Glomerular endothelial cell (primary cell): ENCODE measurements around the gene MAP7D2. TPM values are rescaled to one million over a fixed set of nuclear protein-coding genes. Genes with fewer than 3 reads are reported as not detected.

ENCODE experiments used
- DNase-seq: peaks from one replicate; pipeline ENCODE4 v3.0.0-alpha.2; 2011; ENCODE audit warnings: low read depth, low spot score; ENCODE audit errors: extremely low read depth
- total RNA-seq: library from RNA; depleted of rRNA; stranded (reverse); fragments of >200 nt; gene quantifications from 2 replicates; pipeline ENCODE4 v1.2.3, GENCODE V29; 2015

The MAP7D2 gene
- total RNA-seq, 1 donor from 2014 or later, result 0.58 TPM

DNA sequence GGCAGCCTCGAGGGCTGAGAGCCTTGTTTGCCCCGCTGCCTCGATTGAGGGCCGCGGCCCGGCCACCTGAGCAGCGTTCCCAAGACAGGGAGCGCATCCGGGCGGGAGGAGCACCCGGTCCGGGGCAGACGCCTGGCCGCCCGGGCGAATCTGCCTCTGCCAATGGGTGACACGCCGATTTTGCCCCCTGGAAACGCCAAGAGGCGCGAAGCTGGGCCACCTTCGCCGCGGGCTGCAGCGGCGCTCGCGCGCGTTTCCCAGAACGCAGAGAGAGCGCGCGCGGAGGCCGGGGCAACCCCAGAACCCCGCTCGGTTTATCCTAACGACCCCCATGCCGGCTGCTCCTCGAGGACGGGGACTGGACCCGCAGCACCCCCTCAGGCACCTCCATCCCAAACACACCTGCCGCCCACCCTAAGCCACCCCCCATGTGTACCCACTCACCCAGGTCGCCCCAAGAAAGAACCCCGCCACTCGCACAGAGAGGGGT lies 575 bp downstream of the MAP7D2 start:
- no peak for DNase-seq

DNA sequence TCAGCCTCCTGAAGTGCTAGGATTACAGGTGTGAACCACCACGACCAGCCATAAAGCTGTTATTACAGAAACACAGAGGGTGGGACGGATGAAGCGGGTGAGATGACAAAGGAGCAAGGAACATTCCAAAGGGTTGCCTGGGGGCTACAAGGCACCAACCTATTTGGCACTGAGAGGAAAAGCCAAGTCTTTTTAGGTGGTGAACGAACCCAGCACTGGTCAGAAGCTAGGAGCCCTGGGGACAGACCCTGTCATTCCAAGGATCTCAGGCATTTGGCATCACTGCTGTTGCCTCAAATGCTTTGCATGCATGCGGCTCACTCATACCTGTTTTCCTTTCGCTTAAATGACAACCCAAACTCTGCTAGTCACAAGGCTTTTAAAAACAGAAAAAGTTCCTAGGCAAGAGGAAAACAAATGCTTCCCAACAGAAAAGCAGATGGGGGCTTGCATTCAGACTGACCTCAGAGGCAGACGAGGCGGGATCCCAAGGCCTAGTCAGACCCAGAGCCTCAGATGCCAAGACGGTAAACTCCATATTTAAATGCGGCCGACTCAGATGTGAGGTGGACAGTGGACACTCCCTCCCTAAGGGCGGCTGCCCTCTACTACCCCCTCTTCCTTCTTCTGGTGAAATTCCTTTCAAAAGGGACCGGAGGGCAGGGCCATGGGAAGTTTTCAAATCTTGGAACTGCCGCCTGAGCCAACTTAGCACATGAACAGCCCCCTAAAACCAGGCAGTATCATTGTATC lies 4.5 kb downstream of the MAP7D2 start:
- no peak for DNase-seq

DNA sequence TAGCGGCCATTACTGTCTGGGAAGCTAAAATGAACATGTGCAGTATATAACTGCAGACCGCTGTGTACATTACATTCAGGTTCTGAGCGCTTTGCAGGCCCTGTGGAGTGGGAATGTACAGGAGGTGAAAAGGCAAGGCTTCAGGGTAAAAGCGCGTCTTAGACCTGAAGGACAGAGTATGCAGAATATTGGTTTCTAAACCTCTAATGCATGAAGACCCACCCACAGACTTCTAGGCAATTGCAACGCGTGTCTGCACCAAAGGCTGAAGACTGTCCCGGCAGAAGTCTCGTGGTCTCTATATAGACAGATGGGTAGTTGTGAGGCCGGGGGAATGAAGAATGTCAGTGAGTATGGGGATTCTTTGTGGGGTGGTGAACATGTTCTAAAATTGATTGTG lies 5.4 kb downstream of the MAP7D2 start:
- DNase-seq, result no peak

DNA sequence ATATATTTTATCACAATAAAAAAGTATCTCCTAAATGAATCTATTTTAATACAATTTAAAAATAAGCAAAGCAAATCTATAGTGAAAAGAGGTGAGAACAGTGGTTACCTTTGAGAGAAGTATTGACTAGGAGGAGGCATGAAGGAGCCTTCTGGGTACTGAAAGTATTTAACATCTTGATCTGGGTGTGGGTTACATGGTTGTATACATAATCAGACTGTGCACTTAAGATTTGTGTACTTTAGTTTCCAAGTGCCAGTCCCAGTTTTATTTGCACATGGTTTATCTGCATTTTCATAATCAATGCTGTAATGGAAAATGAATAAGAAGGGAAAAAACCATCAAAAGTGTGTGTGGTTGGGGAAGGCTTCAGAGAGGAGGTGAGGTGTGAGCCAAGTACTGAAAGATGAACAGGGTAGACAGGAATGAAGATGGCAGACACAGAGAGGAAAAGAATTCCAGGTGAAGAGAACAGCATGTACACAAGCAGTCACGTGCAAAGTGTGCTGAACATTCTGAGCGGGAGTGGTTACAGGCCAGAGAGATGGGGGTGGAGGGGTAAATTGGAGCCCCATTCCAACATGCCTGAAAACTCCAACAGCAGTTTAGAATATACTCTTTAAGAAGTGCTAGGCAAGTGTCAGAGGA lies 14.6 kb downstream of the MAP7D2 start:
- DNase-seq, result no peak

DNA sequence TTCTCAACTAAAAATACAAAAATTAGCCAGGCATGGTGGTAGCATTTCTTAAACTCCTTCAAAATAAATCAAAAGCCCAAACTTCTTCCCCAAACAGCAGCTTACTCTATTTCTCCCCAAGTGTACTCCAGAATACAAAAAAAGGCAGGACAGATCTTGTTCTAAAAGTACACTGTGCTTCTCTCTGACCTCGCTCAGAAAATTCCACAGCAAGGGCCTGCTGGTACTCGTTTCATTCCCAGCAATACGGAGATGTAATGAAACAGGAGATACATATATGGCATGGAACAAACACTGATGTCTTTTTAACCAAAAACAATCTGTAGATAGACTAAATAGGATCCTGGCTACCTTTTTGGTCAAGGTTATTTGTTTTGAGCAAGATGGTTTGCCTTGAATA lies 25.2 kb downstream of the MAP7D2 start:
- DNase-seq, result no peak

DNA sequence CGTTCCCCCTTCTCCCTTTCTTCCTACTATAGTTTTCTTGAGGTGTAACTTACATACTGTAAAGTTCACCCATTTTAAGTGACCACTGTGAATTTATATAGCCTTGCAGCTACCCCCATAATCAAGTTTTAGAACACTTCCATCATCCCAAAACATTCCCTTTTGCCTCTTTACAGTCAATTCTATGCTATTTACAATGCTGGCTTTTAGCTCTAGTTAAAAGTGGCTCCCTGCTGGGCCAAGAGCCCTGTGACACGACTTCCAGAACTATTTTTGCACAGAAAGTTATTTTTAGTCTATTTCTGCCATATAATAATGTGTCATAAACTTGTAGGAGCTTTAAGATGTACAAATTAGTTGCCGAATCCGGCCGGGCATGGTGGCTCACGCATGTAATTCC lies 26.9 kb downstream of the MAP7D2 start:
- DNase-seq, result no peak

DNA sequence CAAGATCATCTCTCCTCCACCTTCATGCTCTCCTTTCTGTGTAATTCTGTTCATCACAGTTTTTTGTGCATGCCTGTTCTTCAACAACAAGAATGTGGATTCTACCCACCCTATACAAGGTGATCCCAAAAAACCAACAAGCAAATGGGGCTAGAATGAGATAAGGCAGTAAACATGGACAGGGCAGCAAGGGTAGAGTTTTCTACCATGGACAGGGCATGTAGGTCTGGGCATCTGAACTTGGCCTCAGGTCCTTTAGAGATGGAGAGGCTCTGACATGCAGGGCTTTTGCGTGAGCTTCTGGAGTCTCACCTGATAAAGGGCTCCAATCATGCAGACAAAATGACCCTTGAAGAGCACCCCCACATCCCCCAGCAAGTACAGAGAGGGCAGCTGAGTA lies 36.4 kb downstream of the MAP7D2 start:
- DNase-seq, result no peak

DNA sequence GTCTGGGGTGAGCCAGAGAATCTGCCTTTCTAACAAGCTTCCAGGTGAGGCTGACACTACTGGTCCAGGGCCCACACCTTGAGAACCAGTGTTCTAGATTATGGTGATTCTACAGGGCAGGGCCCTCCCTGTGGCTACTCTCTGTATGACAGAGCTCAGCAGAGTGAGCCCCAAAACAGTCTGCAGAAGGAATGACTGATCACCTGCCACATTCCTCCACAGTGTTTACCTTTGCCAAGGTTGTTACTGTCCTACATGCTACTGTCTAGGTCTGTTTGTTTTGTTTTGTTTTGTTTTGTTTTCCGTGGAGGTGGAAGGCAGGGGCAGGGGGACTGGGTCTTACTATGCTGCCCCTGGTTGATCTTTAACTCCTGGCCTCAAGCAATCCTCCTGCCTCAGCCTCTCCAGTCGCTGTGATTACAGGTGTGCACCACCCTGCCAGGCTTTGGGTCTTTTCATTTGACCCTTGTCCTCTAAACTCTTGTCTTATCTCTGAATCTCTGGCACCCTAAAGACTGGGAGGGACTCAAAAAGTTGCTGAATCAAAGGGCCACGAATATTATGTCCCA lies 45.1 kb downstream of the MAP7D2 start:
- DNase-seq, result no peak

DNA sequence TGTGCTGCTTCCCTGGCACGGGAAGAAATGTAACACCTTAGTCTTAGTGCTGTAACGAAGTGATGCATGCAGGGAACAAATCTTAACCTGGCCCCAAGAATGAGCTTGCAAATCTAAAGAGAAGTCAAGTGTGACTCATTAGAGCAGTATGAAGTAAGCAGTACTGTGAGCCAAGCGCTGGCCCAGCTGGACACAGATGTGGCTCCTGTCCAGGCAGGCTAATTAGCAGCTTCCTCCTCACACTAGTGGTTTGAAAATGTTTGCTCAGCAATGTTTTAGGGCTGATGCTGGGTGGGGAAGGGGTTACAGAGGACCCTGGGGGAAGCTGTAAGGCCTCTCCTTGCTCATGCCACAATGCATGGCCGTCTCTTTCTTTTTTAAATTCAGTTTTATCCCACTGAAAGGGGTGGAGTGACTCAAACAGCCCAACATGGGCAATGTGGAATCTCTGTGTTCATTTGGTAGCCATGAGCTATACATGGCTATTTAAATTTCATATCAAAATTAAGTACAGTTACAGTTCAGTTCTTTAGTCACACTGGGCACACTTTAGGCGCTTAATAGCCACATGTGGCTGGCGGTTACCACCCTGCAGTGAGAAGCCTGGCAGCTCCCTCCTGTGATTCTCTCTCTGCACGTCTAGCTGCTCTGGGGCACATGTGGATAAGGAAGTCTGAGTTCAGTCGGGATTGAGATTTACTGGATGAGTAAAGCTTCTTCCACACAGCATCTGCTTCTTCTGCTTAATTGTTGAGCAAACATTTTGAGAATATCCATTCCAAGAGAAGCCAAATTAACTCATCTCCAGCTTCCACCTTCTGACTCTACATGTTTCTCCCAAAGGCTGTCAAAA lies 48.8 kb downstream of the MAP7D2 start:
- DNase-seq, result peak; percentile 34

DNA sequence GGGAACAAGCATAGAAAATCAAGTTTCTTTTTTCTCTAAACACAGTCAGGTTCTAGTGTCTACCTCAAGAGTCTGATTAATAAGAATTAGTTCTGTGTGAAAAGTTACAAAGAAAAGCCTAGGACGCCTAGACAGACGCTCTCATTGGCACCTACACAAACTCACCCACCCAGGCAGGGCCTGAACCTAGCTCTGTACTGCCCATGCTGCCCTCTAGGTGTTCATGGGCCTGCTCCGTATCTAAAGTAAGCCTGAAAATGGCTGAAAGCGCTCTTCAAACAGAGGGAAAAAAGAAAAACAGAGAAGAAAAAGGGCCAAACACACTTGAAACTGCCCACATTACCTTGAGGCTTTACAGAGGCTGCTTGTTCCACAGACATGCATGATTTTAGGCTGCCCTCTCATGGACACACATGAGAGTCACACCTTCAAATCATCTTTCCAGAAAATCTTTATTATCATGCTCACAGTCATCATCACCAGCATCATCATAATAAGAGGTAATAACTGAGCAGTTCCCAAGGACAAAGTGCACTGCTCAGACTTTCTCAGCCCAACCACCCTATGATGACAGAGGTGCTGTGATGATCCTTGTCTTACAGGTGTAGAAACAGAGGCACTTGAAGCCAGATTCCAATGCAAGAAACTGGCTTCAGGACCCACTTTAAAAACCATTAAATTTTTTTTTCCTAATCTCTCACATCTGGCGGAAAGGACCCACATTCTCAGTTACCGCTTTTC lies 49.6 kb downstream of the MAP7D2 start:
- no peak for DNase-seq

DNA sequence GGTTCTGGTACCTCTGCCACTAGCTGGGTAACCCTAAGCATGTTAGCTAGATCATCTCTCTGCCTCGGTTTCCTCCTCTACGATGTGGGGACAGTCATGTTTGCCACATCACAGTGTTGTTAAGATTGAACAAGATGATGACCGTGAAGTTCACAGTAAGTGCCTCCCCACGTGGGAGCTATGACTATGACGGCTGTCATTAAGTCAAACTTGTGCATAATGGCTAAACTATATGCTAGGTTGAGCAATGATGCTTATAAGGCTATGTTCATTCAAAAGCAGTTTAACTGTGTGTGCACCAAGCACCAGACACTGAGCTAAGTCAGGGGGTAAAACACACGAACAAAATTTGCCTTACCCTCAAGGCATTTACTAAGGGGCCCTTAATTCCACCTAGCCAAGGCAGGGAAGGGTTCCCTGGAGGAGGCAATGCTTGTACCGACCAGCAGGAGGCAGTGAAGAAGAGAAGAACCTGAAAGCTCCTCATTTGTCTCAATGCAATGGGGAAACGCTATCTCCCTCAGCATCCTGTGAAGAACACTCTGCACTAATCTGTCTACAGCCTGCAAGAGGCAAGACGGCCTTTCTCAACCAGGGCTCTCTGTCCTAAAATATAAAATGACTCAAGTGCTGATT lies 52.9 kb downstream of the MAP7D2 start:
- no peak for DNase-seq

DNA sequence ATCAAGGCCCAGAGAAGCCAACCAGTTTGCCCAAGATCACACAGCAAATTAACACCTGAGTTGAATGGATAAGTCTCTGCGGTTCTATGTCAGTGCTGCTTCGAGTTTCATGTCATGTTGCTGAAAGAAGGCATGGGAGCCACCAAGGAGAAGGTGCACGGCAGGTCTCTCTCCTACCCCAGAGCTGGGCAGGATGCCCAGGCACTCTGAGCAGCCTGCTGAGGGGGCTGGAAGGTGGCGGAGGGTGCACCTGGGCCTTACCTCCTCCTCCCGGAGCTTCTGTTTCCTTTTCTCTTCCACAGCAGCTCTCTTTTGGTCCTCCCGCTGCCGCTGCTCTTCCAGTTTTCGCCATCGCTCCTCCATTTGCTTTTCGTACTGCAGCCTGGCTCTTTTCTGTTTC lies 53.6 kb downstream of the MAP7D2 start:
- no peak for DNase-seq

DNA sequence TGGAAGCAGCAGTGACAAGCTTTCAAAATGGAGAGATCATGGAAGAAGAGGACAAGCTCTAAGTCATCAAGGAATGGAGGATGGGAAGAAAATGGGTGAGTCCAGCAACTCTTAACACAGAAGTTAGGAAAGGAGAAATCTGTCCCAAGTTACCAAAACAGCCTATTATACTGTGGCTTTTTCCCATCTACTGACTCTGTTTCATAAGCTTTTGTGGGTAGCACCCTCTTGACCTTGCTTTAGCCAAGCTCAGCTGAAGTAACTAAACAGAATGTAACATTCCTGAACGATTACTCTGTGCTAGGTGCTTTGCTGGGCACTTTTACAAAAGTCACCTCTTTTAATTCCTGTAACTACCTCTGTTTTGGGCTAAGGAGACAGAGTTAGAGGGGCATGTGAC lies 54.9 kb downstream of the MAP7D2 start:
- DNase-seq, result no peak

DNA sequence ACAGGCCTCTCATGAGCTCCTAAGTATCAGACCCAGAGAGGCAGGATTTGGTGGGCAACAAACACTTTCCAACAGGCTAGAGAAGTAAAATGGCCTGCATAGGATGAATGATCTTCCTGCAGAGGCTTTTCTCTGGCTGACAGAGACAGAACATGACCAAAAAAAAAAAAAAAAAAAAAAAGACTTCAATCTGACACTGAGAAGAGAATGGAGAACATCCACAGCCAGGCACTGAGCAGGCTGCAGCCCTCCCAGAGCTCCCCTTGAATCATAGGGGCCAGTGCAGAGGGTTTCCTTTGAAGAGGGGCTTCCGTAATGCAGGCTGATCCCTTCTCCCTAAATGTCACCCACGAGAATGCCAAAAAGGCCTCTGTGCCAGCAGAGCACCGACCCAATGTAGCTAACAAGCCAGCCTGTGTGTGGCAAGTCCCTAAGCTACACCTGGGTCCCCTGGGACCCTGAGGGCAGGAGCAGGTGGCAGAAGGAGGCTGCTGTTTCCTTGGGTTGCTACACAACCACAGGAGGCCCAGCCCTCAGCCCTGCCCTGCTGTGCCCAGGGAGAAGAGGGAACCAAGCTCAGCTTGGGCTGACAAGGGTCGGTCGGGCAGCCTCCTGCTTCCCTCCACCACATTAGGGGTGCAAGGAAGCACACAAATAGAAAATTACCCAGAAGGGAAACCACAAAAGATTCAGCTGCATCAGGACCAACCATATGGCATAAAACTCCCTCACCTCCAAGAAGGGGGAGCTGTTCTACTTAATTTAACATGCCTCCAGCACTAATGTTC lies 55.6 kb downstream of the MAP7D2 start:
- DNase-seq, result no peak

DNA sequence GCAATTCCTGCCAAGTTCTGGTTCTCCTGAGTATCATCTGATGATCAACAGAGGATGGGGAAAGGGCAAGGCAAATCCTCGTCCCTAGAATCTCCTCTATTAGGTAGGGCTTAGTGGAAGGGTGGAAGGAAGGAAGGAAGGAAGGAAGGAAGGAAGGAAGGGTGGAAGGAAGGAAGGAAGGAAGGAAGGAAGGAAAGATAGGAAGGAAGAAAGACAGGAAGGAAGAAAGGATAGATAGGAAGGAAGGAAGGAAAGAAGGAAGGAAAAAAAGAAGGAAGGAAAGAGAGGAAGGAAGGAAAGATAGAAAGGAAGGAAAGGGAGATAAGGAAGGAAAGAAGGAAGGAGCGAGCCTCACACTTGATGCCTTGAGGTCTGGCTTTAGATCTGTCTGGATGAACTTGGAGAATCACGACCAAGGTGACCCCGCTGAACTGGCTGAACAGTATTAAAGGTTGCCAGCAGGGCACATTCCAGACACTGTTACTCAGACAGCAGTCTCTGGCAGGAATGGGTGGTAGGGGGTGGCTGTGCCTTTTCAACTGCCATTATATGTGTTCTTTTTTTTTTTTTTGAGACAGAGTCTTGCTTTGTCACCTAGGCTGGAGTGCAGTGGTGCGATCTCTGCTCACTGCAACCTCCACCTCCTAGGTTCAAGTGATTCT lies 57.1 kb downstream of the MAP7D2 start:
- no peak for DNase-seq

DNA sequence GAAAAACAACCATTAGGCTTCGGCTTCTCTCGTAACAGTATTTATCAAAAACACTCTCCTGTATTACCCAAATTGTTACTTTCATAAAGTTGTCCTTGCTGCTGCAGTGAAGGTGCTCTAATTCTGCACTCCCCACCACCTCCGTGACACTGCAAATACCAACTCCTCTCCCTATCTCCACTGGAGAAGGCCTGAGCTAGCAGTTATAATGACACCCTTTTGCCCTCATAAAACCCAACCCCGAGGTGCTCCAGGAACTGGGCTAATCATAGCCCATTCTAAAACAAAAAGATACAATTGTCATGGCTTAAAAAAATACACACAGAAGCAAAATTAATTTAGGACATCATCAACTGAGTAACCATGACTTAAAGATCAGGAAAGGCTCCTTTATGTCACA lies 59.2 kb downstream of the MAP7D2 start:
- no peak for DNase-seq

DNA sequence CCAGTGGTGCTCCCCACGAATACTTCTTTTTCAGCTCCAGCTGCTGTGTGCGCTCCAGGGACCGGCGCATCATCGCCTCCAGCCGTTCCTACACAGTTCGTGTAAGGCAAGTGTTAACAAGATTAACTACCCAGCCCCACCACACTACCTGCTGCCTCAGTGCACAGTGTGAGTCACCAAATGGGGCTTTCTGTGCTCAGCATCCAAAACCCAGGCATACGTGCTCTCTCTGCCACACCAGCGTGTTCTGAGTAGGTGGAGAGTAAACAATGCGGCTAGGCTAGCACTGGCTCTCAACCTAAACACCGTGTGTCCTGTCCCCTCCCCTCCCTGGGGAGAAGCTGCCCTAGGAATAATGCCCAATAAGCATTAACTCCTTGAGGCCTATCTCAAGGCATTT lies 60.0 kb downstream of the MAP7D2 start:
- DNase-seq, result no peak

DNA sequence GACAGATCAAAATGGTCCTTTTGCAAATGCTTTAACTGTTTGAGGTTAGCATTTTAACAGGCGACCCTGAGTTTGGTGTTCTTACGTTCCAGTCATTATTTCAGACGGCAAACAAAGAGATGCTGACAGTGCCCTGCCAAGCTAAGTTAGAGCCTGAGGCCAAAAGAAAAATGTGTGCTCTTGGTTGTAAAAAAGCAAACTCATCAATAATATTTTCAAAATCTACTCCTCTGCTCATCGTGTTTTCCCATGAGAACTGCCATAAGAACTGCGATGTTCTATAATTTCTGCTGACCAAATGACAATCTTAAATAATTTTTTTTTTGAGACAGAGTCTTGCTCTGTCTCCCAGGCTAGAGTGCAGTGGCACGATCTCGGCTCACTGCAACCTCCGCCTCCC lies 63.2 kb downstream of the MAP7D2 start:
- no peak for DNase-seq

DNA sequence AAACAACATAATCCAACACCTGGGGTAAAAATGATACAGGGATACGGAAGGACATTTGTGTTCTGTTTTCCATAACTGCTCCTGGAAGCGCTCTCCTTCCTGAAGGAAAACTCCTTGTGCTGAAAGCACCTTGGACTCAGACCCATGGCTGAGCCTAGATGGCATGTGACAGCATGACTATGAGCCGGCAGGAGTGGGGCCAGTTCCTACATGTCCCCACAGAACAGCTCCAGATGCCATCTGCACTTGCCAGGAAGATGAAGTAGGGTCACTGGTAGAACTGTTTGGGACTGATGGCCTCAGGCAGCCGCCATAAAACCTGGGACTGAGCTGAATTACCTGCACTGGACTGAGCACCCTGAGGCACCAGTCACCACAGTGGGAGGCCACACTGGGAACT lies 69.8 kb downstream of the MAP7D2 start:
- no peak for DNase-seq
